Measurements from ENCODE around the gene ZBED4. TPM values are rescaled to one million over a fixed set of nuclear protein-coding genes. Genes with fewer than 3 reads are reported as not detected.

Gene ZBED4
- total RNA-seq, 1 experiment from 2014 or later: 31.5 TPM

DNA sequence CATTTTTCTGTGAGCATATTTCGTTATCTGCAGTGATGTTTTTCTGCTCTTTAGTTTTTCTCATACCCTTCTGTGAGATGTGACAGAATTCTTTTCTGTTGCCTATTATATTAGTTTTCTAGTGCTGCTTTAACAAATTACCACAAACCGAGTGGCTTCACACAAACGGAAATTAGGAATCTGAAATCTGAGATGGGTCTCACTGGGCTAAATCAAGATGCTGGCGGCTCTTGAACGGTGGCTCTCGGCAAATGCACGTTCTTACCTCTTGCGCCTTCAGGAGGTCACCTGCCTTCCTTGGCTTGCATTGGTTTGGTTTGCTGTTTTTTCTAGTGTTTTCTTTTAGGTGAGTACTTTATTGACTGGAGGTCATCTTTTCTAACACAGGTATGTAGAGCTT, 13.0 kb downstream of the ZBED4 start:
- peaks cover 26% of the 10 kb centered on the region for H3K9me3 ChIP-seq (ENCODE audit: low read depth, low read length, poor library complexity, severe bottlenecking)
- ChIA-PET POLR2A (ENCODE audit: low non-redundant PET) (interaction anchor here (0.6 kb wide), 1 partner anchor 18 kb away, joined by 3 read pairs; no protein-coding TSS in a partner anchor), CTCF (no interaction called here)
- H3K27ac ChIP-seq (ENCODE audit: low read depth, low read length, poor library complexity, severe bottlenecking): no peak overlapping the region
- no peaks in the 10 kb centered on the region for H3K27me3 ChIP-seq (replicated peaks; ENCODE audit: insufficient read depth, low read depth, low read length, poor library complexity)
- H3K4me3 ChIP-seq (ENCODE audit: low read depth, low read length, poor library complexity, severe bottlenecking): no peak overlapping the region
- BruUV-seq (replicated peaks): no TSS peak
- H3K4me1 ChIP-seq (ENCODE audit: insufficient read depth, low read length, poor library complexity, severe bottlenecking): no peaks in the 10 kb centered on the region
- no peaks in the 10 kb centered on the region for H3K36me3 ChIP-seq (ENCODE audit: insufficient read depth, low read length, poor library complexity, severe bottlenecking)
- intact Hi-C loops (cut with micrococcal nuclease; ENCODE audit: unreplicated experiment): no loop called here
- no peak for TF ChIP-seq EZH2 (IDR thresholded peaks at IDR 0.05; ENCODE audit: borderline replicate concordance, low read depth, low read length, poor library complexity, severe bottlenecking)
- TF ChIP-seq, protein P1, sequence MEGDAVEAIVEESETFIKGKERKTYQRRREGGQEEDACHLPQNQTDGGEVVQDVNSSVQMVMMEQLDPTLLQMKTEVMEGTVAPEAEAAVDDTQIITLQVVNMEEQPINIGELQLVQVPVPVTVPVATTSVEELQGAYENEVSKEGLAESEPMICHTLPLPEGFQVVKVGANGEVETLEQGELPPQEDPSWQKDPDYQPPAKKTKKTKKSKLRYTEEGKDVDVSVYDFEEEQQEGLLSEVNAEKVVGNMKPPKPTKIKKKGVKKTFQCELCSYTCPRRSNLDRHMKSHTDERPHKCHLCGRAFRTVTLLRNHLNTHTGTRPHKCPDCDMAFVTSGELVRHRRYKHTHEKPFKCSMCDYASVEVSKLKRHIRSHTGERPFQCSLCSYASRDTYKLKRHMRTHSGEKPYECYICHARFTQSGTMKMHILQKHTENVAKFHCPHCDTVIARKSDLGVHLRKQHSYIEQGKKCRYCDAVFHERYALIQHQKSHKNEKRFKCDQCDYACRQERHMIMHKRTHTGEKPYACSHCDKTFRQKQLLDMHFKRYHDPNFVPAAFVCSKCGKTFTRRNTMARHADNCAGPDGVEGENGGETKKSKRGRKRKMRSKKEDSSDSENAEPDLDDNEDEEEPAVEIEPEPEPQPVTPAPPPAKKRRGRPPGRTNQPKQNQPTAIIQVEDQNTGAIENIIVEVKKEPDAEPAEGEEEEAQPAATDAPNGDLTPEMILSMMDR (conservative IDR thresholded peaks at IDR 0.05; ENCODE audit: low read depth, low read length): no peak
- DNase-seq (ENCODE audit: low spot score): no peak

DNA sequence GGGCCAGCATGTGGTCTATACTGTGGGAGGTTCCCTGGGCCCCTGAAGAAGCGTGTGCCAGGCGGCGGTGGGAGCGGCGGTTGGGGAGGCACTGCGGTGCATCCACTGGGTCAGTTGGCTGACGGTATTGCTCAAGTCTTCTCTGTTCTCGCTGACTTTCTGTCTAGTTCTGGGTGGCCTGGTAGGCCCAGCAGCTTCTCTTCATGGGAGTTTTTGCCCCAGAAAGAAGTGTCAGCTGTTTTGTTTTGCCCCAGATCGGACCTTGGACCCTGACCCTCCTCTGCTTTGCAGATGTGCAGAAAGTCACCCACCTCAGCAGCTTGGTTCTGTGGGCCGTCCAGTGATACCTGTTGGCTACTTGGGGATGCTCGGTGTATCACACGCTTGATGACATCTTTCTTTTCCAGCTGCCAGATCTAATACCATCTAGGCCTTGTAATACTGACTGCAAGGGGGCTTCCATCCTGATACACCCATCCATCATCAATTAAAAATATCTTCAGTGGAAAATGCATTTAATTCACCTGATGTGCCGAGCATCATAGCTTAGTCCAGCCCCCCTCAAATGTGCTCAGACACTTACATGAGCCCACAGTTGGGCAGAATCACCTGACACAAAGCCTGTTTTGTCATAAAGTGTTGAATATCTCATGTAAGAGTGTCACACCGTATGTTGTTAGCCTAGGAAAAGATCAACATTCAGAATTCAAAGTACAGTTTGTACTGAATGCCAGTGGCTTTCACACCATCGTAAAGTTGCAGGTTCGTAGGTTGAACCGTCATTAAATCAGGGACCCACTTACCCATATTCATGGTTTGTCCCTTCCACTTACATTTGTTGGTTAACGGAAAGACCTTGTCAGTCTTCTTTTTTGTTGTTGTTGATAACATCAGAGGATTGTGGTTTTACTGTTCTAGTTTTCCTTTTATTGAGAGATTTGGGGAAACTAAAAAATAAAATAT, 13.9 kb downstream of the ZBED4 start:
- TF ChIP-seq, protein P1 (conservative IDR thresholded peaks at IDR 0.05; ENCODE audit: low read depth, low read length): no peak
- no peak for TF ChIP-seq EZH2 (IDR thresholded peaks at IDR 0.05; ENCODE audit: borderline replicate concordance, low read depth, low read length, poor library complexity, severe bottlenecking)
- H3K4me1 ChIP-seq (ENCODE audit: insufficient read depth, low read length, poor library complexity, severe bottlenecking): no peaks in the 10 kb centered on the region
- CTCF ChIA-PET: no interaction called here
- no peak for DNase-seq (ENCODE audit: low spot score)
- POLR2A ChIA-PET (ENCODE audit: low non-redundant PET): no interaction called here
- H3K9me3 ChIP-seq (ENCODE audit: low read depth, low read length, poor library complexity, severe bottlenecking): peaks cover 26% of the 10 kb centered on the region
- intact Hi-C loops (cut with micrococcal nuclease; ENCODE audit: unreplicated experiment): no loop called here
- H3K27ac ChIP-seq (ENCODE audit: low read depth, low read length, poor library complexity, severe bottlenecking): no peak overlapping the region
- H3K36me3 ChIP-seq (ENCODE audit: insufficient read depth, low read length, poor library complexity, severe bottlenecking): no peaks in the 10 kb centered on the region
- H3K27me3 ChIP-seq (replicated peaks; ENCODE audit: insufficient read depth, low read depth, low read length, poor library complexity): no peaks in the 10 kb centered on the region
- no TSS peak for BruUV-seq (replicated peaks)
- no peak overlapping the region for H3K4me3 ChIP-seq (ENCODE audit: low read depth, low read length, poor library complexity, severe bottlenecking)

GRCh38 chr22:49869086-49869830, 15.6 kb downstream of the ZBED4 start:
- no peaks in the 10 kb centered on the region for H3K27me3 ChIP-seq (replicated peaks; ENCODE audit: insufficient read depth, low read depth, low read length, poor library complexity)
- H3K4me3 ChIP-seq (ENCODE audit: low read depth, low read length, poor library complexity, severe bottlenecking): no peak overlapping the region
- H3K36me3 ChIP-seq (ENCODE audit: insufficient read depth, low read length, poor library complexity, severe bottlenecking): no peaks in the 10 kb centered on the region
- TF ChIP-seq, protein P1 (conservative IDR thresholded peaks at IDR 0.05; ENCODE audit: low read depth, low read length): no peak
- TF ChIP-seq EZH2 (IDR thresholded peaks at IDR 0.05; ENCODE audit: borderline replicate concordance, low read depth, low read length, poor library complexity, severe bottlenecking): no peak
- H3K4me1 ChIP-seq (ENCODE audit: insufficient read depth, low read length, poor library complexity, severe bottlenecking): no peaks in the 10 kb centered on the region
- no peak for DNase-seq (ENCODE audit: low spot score)
- H3K9me3 ChIP-seq (ENCODE audit: low read depth, low read length, poor library complexity, severe bottlenecking): peaks cover 26% of the 10 kb centered on the region
- intact Hi-C loops (cut with micrococcal nuclease; ENCODE audit: unreplicated experiment): no loop called here
- no TSS peak for BruUV-seq (replicated peaks)
- ChIA-PET POLR2A (ENCODE audit: low non-redundant PET) (no interaction called here), CTCF (no interaction called here)
- no peak overlapping the region for H3K27ac ChIP-seq (ENCODE audit: low read depth, low read length, poor library complexity, severe bottlenecking)

All from A673 (cell line).